ENCODE measurements around the gene MZT2A.
"Not testable (repeated sequence)": the region's sequence is repeated elsewhere in the genome, so short reads cannot be mapped to it uniquely, and the experiment has no call there.

GRCh38 chr2:131491469-131491836, 744 bp downstream of the MZT2A start:
- TF ChIP-seq CTCF (IDR thresholded peaks at IDR 0.05); POLR2AphosphoS5 (IDR thresholded peaks at IDR 0.05; ENCODE audit: low read depth, low read length); TCF7L2 (IDR thresholded peaks at IDR 0.05; ENCODE audit: low read depth, low read length); REST (IDR thresholded peaks at IDR 0.05; ENCODE audit: insufficient read depth in 1 of 2, low read depth in 2 of 2, low read length in 1 of 2): not testable (repeated sequence)

Data from Panc1 (cell line).